Large intestine (tissue), 3 donors: Measurements from ENCODE around the gene ERN2. TPM values are rescaled to one million over a fixed set of nuclear protein-coding genes. Genes with fewer than 3 reads are reported as not detected.
"Not testable (repeated sequence)": the region's sequence is repeated elsewhere in the genome, so short reads cannot be mapped to it uniquely, and the experiment has no call there.

Experiments
- DNase-seq, 2 donors: peaks; one replicate each; pipeline versions ENCODE4 v3.0.0 to v3.0.0-alpha.2; 2013
- H3K27ac ChIP-seq: one replicate; pipeline ENCODE4 v1.5.1; 2013; ENCODE audit warnings: low read length
- H3K27me3 ChIP-seq: 2 replicates; pipeline ENCODE4 v1.6.1; 2013; ENCODE audit warnings: low read length; ENCODE audit not compliant: control insufficient read depth, insufficient read depth
- H3K36me3 ChIP-seq: 2 replicates; pipeline ENCODE4 v1.6.1; 2013; ENCODE audit warnings: low read length; ENCODE audit not compliant: control insufficient read depth, insufficient read depth
- H3K4me1 ChIP-seq: one replicate; pipeline ENCODE4 v1.6.1; 2013; ENCODE audit warnings: low read length; ENCODE audit not compliant: control insufficient read depth, insufficient read depth
- H3K4me3 ChIP-seq: one replicate; pipeline ENCODE4 v1.5.1; 2013; ENCODE audit warnings: low read length
- H3K9me3 ChIP-seq: one replicate; pipeline ENCODE4 v1.6.1; 2013; ENCODE audit warnings: mild to moderate bottlenecking, low read depth, low read length, moderate library complexity; ENCODE audit not compliant: control insufficient read depth
- WGBS: methylation state at CpG from one replicate; pipeline ENCODE4 v1.1.5; 2013; ENCODE audit warnings: low lambda C conversion rate; ENCODE audit not compliant: insufficient coverage; 5-methylcytosine and 5-hydroxymethylcytosine counted together
- polyA plus RNA-seq: library from polyadenylated mRNA; unstranded; fragments of 120-200 nt; gene quantifications from one replicate; pipeline ENCODE4 v1.2.1, GENCODE V29; 2013

ERN2 gene
- polyA plus RNA-seq, 1 donor: 17.6 TPM

DNA sequence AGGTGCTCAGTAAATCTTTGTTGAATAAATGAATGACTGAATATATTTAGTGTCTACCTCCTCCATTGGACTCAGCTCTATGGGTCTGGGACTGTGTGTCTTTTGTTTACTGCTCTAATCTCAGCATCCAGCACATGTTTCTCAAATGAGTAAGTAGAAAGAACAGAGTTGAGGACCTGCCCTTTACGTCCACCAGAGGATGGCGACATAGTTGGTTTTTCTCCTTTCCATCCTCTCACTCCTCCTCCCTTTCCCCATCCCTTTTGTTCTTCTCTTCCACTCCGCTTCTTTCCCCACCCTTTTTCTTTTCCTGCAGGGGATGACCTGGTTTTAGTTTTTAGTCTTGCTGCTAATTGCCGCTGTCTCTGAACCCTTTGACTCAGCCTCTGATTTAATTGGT lies 29.7 kb upstream of the ERN2 start:
- no peak overlapping the region for H3K27ac ChIP-seq
- no peaks in the 10 kb centered on the region for H3K4me1 ChIP-seq
- no peak for DNase-seq
- no peaks in the 10 kb centered on the region for H3K27me3 ChIP-seq
- 43% methylated on average over 4 of the region's 4 CpGs for WGBS
- H3K4me3 ChIP-seq: no peak overlapping the region
- H3K36me3 ChIP-seq: no peaks in the 10 kb centered on the region
- H3K9me3 ChIP-seq: no peaks in the 10 kb centered on the region

DNA sequence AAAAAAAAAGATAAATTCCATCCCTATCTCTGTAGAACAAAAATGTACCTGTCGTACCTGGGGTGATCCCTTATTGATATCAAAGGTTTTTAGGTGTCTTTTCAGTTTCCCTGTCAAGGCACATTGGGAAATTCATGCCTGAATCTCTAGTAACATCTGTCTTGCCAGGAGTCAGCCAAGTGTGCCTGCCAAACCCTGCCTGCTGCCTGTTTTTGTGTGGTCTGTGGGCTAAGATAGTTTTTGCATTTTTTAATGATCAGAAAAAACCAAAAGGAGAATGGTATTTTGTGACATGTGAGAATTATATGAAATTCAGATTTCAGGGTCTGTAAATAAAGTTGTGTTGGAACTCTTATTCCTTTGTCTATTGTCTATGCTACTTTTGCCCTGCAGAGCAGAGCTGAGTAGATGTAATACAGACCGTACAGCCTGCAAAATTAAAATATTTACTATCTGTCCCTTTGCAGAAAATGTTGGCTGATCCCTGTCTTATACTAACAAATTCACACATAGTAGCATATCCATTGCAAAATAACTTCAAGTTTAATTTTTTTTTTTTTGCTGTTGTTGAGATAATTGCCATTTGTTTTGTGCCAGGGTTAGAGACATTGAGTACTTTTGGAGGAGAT lies 28.8 kb upstream of the ERN2 start:
- Histone ChIP-seq H3K9me3 (no peaks in the 10 kb centered on the region), H3K36me3 (no peaks in the 10 kb centered on the region), H3K4me3 (no peak overlapping the region), H3K4me1 (no peaks in the 10 kb centered on the region), H3K27me3 (no peaks in the 10 kb centered on the region), H3K27ac (no peak overlapping the region)
- no CpG with 5 or more reads among the region's 2 CpGs for WGBS
- DNase-seq: no peak

DNA sequence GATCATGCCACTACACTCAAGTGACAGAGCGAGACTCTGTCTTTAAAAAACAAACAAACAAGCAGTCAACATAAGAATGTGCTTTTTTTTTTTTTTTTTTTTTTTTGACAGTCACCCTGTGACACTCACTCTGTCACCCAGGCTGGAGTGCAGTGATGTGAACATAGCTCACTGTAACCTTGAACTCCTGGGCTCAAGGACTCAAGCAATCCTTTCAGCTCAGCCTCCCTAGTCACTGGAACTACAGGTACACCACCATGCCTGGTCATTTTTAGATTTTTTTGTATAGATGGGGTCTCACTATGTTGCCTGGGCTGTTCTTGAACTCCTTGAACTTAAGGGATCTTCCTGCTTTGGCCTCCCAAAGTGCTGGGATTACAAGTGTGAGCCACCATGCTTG lies 26.5 kb upstream of the ERN2 start:
- Histone ChIP-seq H3K36me3 (no peaks in the 10 kb centered on the region), H3K4me3 (no peak overlapping the region), H3K27ac (no peak overlapping the region), H3K9me3 (no peaks in the 10 kb centered on the region), H3K27me3 (no peaks in the 10 kb centered on the region), H3K4me1 (no peaks in the 10 kb centered on the region)
- no peak for DNase-seq
- 100% methylated on average over 1 of the region's 1 CpG for WGBS

DNA sequence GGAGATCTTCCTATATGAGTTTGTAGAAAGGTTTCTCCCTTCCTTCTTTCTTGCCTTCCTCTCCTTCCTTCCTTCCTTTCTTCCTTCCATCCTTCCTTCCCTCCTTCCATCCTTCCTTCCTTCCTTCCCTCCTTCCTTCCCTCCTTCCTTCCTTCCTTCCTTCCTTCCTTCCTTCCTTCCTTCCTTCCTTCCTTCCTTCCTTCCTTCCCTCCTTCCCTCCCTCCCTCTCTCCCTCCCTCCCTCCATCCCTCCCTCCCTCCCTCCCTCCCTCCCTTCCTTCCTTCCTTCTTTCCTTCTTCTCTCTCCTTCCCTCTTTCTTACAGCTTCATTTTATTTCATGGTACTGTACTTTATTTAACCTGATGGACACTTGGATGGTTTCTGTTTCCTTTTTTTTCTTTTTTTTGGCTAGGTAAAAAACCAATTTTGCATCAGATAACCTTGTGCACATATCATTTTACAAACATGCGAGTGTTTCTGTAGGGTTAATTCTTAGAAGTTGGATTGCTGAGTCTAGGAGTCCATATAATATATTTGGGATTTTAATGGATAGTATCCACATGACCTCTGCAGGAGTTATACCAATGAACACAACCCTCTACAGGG lies 24.5 kb upstream of the ERN2 start:
- no CpG with 5 or more reads among the region's 1 CpG for WGBS

DNA sequence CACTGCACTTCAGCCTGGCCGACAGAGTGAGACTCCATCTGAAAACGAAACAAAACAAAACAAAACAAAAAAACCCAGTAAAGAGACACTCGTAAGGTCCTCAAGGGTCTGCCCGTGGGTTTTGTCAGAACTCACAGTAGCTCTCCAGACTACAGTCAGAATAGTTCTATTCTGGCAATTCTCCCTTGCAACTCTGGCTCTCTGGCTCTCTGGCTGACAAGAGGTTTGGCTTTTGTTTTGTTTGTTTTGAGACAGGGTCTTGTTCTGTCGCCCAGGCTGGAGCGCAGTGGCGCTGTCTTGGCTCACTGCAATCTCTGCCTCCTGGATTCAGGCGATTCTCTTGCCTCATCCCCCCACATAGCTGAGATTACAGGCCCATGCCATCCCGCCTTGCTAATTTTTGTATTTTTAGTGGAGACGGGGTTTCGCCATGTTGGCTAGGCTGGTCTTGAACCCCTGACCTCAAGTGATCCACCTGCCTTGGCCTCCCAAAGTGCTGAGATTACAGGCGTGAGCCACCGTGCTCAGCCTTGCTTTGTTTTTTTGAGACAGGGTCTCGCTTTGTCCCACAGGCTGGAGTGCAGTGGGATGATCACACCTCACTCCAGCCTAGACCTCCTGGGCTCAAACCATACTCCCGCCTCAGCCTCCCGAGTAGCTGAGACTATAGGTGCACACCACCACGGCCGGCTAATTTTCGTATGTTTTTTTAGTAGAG lies 21.3 kb upstream of the ERN2 start:
- DNase-seq: no peak
- no peaks in the 10 kb centered on the region for H3K4me1 ChIP-seq
- WGBS: 100% methylated on average over 1 of the region's 19 CpGs
- H3K4me3 ChIP-seq: no peak overlapping the region
- H3K9me3 ChIP-seq: no peaks in the 10 kb centered on the region
- H3K27ac ChIP-seq: no peak overlapping the region
- H3K36me3 ChIP-seq: no peaks in the 10 kb centered on the region
- no peaks in the 10 kb centered on the region for H3K27me3 ChIP-seq

More for the DNA sequence above, 24.5 kb upstream of the ERN2 start:
- not testable (repeated sequence) for H3K27ac ChIP-seq, H3K9me3 ChIP-seq, H3K4me3 ChIP-seq, H3K4me1 ChIP-seq, DNase-seq, H3K27me3 ChIP-seq, H3K36me3 ChIP-seq

DNA sequence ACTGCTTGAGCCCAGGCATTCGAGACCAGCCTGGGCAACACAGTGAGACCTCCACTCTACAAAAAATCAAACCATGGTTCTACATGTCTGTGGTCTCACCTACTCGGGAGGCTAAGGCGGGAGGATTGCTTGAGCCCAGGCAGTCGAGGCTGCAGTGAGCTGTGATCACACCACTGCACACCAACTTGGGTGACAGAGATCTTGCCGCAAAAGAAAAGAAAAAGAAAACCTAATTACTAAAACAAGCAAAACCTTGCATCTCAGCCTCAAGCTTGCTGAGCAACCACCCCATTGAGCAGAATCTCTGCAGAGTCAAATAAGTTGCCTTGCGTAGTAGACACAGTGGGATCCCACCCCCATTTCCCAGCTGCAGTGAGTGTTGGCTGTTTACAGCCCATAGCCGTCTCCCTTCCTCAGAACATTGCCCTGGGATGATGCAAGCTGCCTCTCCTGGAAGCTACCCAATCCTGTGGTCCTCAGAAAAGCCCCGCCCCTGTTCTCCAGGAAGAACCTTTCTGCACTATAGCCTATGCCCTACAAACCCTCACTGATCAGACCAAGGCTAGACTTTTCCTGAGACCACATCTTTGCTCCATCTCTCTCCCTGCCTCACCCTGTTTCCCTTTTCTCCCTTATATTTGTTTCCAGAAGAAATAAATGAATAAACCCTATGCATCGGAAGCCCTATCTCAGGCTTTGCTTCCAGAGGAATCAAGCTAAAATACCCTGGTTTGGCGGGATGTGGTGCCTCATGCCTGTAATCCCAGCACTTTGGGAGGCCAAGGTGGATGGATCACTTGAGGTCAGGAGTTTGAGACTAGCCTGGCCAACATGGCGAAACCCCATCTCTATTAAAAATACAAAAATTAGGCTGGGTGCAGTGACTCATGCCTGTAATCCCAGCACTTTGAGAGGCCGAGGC lies 16.7 kb upstream of the ERN2 start:
- WGBS: 80% methylated on average over 1 of the region's 12 CpGs
- H3K9me3 ChIP-seq: no peaks in the 10 kb centered on the region
- H3K36me3 ChIP-seq: no peaks in the 10 kb centered on the region
- no peak overlapping the region for H3K27ac ChIP-seq
- no peaks in the 10 kb centered on the region for H3K27me3 ChIP-seq
- peak; percentile 55 to 81 for DNase-seq
- H3K4me1 ChIP-seq: no peaks in the 10 kb centered on the region
- H3K4me3 ChIP-seq: no peak overlapping the region

DNA sequence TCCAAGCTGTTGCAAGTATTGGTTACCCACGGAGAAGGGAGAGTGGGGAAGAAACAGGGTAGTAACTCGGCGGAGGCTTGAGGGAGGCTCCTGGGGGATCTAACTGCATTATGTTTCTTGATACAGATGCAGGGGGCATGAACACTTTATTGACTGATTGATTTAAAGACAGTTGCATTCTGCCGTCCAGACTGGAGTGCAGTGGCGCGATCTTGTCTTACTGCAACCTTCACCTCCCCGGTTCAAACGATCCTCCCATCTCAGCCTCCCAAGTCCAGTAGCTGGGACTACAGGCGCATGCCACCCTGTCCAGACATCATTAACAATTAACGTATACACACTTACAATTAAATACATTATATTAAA lies 15.1 kb upstream of the ERN2 start:
- WGBS: no CpG with 5 or more reads among the region's 10 CpGs

DNA sequence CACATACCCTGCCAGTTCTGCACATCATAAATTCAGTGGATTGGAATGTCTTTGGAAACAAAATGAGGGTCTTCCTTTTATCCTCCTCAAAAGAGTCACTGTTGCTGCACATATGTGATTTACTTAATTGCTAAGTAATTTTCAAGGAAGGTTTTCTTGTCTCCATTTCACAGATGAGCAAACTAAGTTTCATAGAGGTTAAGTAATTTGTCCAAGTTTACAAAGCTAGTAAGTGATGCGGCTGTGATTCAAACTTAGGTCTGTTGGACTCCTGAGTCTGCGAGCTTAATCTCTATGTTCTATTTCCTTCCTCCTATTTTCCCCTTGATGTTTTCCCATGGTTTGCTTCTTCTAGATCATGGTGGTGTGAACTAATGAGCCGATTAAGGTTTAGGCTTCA lies 13.7 kb upstream of the ERN2 start:
- Histone ChIP-seq H3K4me3 (no peak overlapping the region), H3K9me3 (no peaks in the 10 kb centered on the region), H3K36me3 (no peaks in the 10 kb centered on the region), H3K27ac (no peak overlapping the region), H3K27me3 (no peaks in the 10 kb centered on the region), H3K4me1 (no peaks in the 10 kb centered on the region)
- DNase-seq: no peak
- WGBS: 100% methylated on average over 1 of the region's 3 CpGs

More for the DNA sequence above, 15.1 kb upstream of the ERN2 start:
- H3K4me1 ChIP-seq: no peaks in the 10 kb centered on the region
- H3K4me3 ChIP-seq: no peak overlapping the region
- no peaks in the 10 kb centered on the region for H3K9me3 ChIP-seq
- H3K27me3 ChIP-seq: no peaks in the 10 kb centered on the region
- no peaks in the 10 kb centered on the region for H3K36me3 ChIP-seq
- H3K27ac ChIP-seq: no peak overlapping the region
- DNase-seq: no peak

DNA sequence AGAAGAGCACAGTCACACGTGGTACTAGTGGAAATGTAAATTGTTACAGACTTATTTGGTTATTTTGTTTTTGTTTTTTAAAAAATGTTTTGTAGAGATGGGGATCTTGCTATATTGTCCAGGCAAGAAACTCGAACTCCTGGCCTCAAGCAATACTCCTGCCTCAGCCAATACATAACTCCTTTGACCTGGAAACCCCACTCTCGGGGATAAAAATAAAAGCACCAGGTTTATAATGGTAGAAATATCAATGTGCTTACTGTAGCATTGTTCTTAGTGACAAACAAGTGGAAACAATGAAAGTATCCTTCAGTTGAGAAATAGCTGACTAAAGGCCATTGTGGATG lies 11.7 kb upstream of the ERN2 start:
- H3K4me3 ChIP-seq: no peak overlapping the region
- H3K27ac ChIP-seq: no peak overlapping the region
- H3K9me3 ChIP-seq: no peaks in the 10 kb centered on the region
- no peaks in the 10 kb centered on the region for H3K4me1 ChIP-seq
- H3K36me3 ChIP-seq: no peaks in the 10 kb centered on the region
- no peaks in the 10 kb centered on the region for H3K27me3 ChIP-seq
- WGBS: 40% methylated on average over 1 of the region's 3 CpGs
- no peak for DNase-seq

DNA sequence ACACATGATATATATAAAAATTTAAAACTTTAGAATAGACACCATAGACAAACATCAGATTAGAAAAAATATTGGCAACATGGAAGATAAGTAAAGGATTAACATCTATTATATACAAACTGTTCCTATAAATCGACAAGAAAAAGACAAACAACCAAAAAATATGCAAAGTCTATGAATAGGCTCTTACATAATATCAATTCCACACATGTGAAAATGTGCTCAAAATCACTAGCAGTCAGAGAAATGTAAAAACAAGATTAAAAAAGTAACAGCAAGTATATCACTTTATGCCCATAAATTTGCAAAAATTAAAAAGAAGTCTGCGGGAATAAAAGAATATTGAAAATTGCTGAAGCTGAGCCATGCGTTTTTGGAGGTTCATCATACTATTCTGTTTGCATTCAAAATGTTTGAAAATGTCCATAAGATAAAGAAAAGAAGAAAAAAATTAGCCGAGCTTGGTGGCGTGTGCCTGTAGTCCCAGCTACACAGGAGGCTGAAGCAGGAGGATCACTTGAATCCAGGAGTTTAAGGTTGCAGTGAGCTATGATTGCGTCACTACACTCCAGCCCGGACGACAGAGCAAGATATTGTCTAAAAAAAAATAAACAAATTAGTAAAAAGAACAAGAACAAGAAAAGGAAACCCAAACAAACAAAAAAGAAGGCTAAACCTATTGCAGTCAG lies 11.2 kb upstream of the ERN2 start:
- 87% methylated on average over 6 of the region's 8 CpGs for WGBS
- Histone ChIP-seq H3K27ac (no peak overlapping the region), H3K36me3 (no peaks in the 10 kb centered on the region), H3K9me3 (no peaks in the 10 kb centered on the region), H3K4me1 (no peaks in the 10 kb centered on the region), H3K27me3 (no peaks in the 10 kb centered on the region), H3K4me3 (no peak overlapping the region)
- no peak for DNase-seq
